Measurements from ENCODE around the gene TBRG4.

The TBRG4 gene

DNA sequence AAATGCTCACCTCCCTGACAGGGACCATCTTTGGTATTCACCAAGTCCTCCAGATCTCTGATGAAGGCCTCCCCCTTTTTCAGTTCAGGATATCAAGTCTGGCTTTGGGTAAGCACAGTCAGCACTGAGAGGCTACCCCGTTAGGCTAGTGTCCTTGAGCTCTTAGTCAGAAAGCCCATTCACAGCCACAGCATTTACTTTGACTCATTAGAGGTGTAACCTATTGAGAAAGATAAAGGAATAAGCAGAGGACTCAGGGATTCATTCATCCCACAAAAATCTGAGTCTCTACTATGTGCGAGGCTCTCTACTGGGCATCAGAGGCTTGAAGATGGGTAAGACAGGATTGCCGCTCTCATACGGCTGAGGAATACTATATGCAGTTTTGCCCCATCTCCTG lies 32.1 kb upstream of the TBRG4 start:
- DNase-seq, result no peak

DNA sequence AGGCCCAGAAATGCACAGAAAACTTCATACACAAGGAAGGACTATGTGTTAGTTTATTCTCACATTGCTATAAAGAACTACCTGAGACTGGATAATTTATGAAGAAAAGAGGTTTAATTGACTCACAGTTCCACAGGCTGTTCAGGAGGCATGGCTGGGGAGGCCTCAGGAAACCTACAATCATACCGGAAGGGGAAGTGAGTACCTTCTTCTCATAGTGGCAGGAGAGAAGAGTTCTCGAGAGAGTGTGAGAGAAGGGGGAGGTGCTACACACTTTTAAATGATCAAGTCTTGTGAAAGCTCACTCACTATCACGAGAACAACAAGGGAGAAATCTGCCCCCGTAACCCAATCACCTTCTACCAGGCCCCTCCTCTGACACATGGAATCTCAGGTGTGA lies 29.3 kb upstream of the TBRG4 start:
- no peak for DNase-seq

DNA sequence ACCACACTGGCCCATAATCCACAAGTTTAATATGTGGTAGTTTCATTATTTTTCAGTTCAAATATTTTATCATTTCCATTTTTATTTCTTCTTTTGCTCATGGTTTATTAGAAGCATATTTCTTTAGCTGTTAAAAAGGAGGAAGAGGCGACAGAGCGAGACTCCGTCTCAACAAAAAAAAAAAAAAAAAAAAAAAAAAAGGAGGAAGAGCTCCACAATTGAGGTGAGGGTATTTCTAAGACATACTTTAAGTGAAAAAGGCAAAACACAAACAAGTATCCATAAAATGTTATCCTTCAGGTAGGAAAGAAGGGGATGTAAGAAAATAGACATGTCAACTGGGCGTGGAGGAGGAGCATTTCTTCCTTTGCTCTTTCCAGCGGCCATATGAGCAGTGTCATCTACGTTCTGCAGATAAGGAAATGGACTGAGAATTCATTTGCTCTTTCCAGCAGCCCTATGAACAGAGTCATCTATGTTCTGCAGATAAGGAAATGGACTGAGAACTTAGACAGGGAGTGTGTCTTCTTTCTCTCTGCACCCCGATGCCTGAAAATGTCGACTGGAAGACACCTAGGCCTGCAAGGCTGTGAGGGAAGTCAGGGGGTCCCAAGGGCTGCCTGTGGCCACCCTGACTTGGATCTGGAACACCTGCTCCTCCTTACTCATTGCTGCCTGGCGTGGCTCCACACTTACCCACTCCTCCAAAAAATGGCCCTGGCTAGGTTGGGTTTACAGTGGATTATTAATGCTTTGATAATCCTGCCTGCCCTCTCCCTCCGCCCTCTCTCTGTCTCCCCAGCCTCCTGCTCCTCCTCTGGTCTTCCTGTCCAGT lies 27.2 kb upstream of the TBRG4 start:
- no peak for DNase-seq

DNA sequence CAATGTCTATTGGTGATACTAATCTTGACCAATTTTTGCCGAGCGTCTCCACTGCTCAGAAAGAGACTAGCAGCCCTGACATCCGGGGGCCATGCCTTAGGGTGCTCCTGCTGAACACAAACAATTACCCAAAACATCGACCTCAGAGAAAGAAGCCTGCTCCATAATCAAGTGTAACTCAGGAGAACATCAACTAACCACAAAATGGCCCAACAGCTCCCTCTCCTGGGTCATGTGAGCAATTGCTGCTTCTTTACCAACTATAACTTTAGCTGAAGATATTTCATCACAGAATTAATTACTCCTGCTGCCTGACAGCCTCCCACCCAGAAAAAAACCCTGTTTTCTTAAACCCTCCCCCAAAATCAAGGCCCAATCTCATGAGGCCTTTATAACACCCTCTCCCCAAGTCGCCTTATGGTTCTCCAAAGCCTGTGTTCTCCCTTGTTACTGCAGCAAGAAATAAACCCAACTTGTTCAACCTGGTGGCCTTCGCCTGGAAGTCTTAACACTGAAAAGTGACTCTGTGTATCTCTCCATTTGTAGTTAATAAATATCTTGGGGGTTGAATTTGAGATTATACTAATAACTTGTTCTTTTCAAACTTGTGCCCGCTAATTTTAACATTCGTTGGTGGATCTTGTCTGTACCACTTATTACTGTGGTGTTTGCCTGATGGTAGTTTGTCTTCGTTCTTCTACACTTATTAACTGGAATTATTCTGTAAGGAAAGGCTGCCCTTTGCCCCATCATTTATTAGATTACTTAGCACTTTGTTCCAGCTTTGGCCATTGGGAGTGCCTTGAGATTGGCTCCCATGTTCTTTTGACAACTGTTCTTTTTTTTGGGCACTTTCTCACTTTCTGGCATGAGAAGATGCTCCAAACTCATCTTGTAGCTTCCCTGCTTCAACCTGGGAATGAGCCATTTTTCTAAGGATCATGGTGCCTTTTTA lies 24.9 kb upstream of the TBRG4 start:
- peak; percentile 72 for DNase-seq

DNA sequence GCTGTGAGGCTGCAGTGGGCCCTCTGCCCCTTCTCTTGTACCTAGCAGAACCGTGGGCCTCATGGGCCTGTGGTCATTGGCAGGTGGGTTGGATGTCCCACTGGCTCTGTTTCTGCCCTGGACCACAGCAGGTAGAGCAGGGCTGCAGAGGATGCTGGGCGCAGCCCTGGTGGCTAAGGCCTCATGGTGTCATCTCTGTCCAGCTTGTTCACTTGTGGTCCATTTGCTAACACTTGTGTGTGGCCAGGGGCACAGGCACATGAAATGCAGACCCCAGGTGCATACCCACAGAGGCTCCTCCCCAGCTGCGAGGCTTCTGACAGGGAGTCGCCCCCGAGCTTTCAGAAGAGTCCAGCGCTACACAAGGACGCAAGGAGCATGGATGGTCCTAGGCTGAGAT lies 22.4 kb upstream of the TBRG4 start:
- no peak for DNase-seq

DNA sequence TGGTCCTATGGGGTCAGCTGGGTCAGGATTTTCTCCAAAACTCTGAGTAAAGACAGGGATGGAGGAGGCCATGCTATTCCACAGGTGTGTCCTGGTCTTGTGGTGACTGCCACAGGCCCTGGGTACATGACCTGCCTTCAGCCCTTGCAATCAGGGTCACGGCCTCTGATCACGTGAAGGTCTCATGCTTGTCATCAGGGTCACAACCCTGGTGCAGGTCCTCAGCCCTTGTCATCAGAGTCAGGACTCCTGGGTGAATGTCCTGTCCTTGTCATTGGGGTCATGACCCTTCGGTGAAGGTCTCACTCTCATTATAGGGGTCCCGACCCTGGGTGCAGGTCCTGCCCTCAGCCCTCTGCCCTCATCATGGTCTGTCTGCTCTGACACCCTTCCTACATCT lies 21.9 kb upstream of the TBRG4 start:
- no peak for DNase-seq

DNA sequence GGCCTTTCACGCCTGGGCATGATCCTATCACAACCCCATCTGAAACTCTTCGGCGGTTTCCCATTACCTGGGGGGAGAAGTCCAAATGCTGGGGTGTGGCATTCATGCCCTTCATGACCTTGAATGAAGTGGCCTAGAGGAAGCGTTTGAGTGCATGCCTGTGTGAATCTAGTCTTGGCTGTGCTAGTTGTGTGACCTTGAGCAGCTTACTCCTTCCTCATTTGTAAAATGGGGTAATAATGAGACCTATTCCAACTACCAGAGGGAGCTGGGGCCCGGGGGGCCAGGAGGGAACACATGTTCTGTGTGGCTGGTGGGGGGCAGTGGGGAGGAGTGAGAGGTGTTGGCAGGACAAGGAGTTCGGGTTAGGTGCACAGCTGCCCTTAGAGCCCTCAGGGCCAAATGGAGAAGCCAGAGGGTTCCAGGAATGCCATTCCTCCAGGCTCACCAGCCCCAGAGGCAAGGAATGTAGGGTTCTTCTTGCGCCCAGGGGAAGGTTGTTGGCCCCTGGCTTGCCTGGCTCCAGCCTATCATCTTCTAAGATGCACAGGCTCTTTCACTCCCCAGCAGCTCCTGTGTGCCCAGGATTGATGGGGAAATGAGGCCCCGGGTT lies 21.3 kb upstream of the TBRG4 start:
- no peak for DNase-seq

DNA sequence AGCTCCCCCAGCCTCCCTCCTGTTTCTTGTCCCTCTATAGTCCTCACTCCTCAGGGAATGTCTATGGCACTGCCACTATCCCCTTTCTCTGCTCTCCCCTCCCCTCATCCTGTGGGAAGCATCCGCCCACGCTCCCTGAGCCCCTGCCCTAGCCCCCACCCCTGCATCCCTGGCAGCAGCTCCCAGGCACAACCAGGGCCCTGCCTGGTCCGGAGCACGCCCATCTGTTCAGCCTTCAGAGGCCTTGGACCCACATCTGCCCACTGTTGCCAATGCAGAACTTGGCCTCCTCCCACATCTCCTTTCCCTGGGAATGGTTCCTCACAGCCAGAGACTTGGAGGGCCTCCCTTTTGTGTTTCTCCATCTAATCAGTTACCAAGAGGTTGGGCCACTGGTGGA lies 20.4 kb upstream of the TBRG4 start:
- DNase-seq, result no peak

DNA sequence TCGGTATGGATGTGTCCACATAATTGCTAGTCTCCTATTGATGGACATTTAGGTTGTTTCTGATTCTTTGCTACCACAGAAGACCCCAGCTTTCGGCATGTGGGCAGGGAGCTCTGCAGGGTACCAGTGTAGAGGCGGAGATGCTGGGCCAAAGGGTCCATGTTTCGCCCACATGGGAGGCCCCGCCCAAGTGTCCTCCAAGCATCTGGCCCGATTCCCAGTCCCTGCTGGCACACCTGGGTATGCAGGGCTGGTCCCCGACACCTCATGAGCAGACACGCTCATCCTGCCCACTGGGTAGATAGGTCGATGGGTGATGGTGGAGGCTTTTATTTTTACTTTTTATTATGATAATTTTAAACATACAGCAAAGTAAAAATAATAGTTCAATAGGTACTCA lies 19.4 kb upstream of the TBRG4 start:
- no peak for DNase-seq

DNA sequence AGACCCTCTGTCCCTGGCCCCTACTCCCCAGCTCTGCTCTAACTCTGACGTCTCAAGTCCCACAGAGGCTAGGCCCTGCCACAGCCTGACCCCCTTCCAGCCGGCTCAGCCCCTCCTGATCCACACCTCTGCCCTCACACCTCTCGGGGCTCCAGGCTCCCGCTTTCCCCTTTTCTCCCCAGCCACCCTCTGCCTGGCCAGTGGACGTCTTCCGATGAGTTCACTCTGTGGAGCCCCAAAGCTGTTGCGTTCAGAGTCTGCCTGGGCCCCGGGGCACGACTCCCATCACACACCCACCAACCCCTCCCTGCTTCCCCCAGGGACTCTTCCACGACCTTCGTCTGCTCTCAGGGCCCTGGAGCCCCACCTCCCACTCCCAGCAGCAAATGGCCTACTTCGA lies 18.4 kb upstream of the TBRG4 start:
- DNase-seq, result no peak

DNA sequence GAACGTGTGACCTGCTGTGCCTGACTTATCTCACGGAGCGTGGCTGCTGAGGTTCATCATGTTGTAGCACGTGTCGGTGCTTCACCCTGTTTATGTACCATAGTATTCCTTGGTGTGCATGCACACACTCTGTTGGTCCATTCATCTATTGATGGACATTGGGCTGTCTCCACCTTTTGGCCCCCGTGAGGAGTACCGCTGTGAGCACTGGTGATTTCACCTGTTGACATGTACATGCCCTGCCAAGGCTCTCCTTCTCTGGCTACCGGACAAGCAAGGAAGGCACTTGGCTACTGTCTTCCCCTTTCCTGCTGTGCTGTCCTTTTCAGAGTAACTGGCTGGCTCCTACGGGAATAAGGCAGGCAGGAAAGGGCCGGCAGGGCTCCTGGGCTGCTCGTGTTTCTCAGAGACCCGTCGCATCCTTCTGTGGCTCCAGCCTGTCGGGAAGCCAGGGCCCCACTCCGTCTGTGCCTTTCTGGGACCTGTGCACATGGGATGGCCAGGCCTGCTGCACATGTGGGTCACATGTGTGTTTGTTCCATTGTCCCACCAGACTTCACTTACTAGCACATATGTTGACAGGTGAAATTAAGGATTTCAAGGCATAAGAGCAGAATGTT lies 17.8 kb upstream of the TBRG4 start:
- DNase-seq, result no peak

DNA sequence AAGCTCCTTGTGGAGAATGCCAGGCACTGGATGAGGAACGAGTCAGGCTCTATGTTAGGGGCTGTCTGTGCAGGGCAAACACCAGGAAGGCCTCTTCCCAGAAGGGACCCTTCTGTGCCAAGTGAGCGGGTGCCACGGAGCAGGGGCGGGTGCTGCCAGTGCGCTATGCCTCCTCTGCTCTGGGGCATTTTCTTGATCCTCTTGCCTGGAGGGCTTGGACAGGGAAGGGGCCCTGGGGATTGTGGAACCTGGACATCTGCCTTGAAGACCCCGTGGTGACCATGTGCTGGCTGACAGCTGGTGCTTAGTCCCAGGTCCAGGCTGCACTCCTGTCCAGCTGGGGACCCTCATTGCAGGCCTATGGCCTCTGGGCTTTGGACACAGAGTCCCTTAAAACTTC lies 15.4 kb upstream of the TBRG4 start:
- no peak for DNase-seq

DNA sequence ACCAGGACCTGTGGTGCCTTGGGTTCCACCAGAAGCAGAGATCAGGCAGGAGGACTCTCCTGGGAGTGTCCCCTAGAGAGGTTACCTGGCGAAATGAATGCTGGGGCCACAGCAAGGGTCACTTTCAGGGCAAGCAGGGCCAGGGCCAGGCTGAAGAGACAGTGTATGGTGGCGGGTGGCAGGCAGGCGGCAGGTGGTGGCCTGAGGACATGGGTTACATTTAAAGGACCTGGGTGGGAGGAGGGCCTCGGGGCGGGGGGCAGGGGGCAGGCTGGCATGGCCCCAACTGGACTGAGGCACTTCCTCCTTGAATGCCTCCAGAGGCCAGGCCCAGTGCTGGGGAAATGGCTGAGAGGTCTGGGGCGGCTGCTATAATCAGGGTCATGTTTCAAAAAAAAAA lies 14.7 kb upstream of the TBRG4 start:
- DNase-seq, result no peak

DNA sequence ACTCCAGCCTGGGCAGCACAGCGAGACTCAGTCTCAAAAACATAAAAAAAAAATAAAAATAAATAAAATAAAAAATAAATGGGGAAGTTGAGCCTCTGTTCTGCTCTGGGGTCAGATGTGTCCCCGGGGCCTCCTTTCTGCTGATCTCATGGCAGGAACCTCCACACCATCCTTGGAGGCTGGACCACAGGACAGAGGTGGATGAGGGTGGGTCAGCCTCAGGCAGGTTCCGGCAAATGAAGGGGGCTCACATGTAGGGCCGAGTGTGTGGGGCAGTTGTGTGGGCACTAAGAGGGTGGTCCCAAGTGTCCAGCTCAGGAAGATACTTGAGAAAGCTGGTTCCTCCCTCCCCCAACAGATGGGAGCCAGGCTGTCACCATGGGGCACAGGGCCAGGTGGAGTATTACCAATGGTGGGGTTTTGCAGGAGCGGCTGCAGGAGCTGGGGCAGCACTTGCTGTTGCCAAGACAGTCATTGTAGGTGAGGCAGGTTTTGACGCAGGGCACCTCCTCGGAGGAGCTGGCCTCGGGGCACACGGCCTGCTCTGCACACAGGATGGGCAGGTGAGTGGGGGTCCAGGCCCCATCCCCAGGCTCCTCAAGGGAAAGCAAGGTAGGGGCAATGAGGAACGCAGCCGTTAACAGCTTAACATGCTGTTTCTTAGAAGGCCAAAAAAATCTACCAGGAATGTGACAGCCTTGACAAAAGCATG lies 13.9 kb upstream of the TBRG4 start:
- DNase-seq, result no peak

DNA sequence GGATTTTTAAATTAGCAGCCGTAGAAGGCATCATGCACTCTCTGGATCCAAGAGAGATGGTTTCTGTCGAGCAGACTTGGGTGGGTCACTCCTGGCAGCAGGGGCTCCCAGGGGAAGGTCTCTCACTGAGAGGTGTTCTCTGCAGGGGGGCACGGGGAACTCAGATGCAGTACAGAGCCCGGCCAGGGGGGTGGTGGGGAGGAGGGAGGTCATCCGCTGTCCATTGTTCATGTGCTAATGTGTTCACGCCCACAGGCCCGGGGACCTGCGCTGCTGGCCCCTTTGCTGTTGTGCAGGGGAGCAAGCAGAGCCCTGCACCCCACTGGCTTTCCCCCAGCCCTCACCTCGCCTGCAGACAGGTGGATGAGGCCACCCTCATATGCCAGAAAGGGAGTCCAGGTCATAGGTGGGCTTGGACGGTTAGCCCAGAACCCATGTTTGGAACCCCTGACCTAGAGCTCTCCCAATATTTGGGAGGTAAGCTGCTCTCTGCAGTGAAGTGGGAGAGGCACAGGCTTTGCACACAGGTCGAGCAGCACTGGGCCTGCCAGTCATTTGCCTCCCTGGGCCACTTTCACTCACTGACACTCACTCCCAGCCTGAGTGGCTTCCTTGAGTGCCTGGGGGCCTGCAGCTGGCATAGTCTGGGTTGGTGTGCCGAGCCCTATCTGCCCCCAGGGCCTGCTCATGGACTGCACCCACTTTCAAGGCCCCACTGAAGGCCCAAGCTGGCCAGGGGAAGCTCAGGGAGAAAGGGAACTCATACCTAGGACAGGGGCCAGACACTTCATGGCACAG lies 12.6 kb upstream of the TBRG4 start:
- no peak for DNase-seq

DNA sequence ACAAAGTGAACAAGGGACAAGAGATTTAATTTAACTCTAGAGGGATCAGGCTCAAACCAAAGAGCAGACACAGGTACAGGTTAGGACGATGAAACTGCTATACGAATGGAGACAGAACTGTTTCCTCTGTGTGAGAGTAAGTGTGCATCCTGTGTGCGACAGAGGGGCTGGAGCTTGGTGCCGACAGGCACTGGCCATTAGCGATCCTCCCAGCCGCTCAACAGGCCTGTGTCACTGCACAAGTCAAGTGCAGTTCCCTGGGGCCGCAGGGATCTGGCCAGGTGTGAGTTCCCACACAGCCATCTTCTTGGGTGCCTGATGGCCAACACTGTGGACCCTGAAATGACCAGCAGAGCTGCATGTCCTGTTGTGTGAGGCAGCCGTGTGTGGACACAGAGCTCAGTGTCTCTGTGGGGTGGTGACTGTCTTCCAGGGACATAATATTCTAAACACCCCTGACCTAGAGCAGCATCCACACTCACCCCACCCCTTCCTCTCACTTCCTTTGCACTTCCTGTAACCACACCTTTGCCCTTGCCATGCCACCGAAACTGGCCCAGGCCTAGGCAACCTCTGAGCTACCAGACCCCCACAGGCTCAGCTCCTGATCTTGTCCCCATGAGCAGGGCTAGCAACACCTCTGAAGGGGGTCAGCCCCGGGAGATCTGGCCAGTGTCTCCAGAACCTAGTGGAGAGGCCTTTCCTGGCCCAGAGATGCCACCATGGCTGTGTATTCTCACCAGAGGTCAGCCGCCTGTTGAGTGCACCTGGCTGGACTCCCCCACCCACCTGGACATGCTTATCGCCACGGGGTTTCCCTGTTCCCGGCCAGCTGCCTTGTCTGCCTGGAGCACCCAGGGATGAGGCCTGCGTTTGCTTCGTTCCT lies 11.7 kb upstream of the TBRG4 start:
- no peak for DNase-seq

DNA sequence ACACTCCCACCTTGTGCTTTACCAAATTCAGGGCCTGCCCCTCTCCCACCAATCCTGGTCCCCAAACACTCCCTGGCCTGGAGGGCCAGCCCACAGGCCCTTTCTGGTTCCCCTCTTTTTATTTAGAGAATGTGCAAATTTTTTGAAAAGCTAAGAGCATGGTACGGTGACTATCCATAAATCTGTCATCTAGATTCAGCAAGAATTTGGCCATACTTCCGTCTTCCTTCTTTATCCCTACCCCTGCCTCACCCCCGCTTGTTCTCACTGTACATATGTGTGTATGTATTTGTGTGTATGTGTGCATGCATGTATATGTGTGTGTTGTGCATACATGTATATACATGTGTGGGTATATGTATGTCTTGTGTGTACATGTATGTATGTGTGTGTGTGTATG lies 8.1 kb upstream of the TBRG4 start:
- no peak for DNase-seq

DNA sequence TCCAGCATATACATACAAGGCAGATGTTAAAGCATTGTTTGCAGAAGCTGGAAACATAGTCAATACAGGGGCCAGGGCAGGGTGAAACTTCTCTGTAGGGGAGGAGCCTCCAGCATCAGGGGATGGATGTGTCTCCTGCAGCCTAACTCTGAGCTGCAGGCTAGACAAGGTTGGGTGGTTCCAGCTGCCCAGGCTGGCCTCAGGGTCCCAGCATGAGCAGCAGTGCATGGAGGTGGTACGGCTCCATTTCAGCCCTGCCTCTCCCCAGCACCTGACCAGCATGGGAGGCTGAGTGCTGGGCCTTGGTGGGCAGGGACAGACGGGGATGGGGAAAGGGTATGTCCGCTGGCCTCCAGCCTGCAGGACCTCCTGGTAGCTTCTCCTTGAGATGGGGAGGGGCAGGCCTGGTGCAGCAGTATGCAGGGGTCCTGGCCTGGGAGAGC lies 7.4 kb upstream of the TBRG4 start:
- DNase-seq, result no peak

DNA sequence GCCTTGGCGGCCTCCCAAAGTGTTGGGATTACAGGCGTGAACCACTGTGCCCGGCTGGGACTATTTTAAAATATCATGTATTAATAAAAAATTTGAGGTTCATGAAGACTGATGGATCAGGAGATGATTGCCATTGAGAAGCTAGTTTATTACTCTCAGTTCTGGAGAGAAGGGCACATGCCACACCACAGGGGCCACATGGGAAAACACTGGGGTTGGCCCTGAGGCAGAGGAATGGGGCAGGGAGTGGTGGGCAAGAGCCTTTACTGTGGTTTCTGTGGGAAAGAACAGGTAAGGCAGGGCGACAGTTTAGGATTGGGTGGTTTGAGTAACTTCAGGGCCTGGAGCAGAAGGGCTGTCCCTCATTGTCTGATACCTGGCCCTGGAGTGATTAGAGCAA lies 6.8 kb upstream of the TBRG4 start:
- no peak for DNase-seq

DNA sequence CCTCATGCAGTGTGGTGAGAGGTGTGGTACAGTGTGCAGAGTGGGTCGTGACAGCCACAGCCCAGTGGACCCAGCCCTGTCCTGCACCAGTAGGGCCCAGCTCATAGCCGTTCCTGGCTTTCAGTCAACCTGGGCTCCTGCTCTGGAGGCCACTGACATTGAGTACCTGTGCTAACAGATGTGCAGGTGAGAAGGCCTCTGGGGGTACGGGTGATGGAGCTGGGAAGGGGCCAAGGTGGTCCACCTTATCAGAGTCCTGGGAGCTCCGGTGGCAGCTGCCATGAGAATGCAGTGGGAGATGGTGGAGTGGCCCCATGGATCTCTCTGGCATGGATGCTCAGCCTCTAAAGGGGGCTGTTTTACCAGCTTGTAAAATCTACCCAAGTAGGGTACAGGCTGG lies 6.1 kb upstream of the TBRG4 start:
- no peak for DNase-seq
